Right lobe of liver (tissue), 6 donors: ENCODE data around the gene ANKRD16. TPM values are rescaled to one million over a fixed set of nuclear protein-coding genes. Genes with fewer than 3 reads are reported as not detected.

Source experiments
- ATAC-seq, 4 donors: fragments of 200-7000 bp; cut with Tn5 transposase; one replicate each; pipeline ENCODE4 v1.9.1; 2020; ENCODE audit warnings: mild to moderate bottlenecking in 4 of 4, moderate library complexity in 4 of 4
- DNase-seq, 3 donors: peaks; one replicate each; pipeline ENCODE4 v3.0.0-alpha.2; 2020
- H3K27ac ChIP-seq, 3 donors: fragments of 200-600 bp; one replicate each; pipeline ENCODE4 v1.8.0; 2022
- H3K27me3 ChIP-seq, 2 donors: fragments of 200-600 bp; one replicate each; pipeline ENCODE4 v1.8.0; 2022
- H3K36me3 ChIP-seq, 4 donors: fragments of 200-600 bp; sonication (generic) in 1 of 4; one replicate each; pipeline versions ENCODE4 v1.5.1 to v1.8.0; 2017 to 2022; ENCODE audit warnings: control low read depth in 1 of 4
- H3K4me1 ChIP-seq, 4 donors: fragments of 200-600 bp; sonication (generic) in 1 of 4; one replicate each; pipeline versions ENCODE4 v1.5.1 to v1.8.0; 2017 to 2022; ENCODE audit warnings: control low read depth in 1 of 4
- H3K4me3 ChIP-seq, 3 donors: fragments of 200-600 bp; one replicate each; pipeline ENCODE4 v1.8.0; 2022
- H3K9me3 ChIP-seq, 4 donors: fragments of 200-600 bp; sonication (generic) in 1 of 4; one replicate each; pipeline versions ENCODE4 v1.5.1 to v1.8.0; 2017 to 2022; ENCODE audit warnings: control low read depth in 1 of 4
- POLR2A ChIP-seq: fragments of 450-650 bp; IDR thresholded peaks from one replicate; pipeline ENCODE4 v1.6.1; 2017; ENCODE audit warnings: antibody characterized with exemption, mild to moderate bottlenecking
- WGBS: methylation state at CpG from one replicate; pipeline ENCODE4 v1.1.6; 2018; ENCODE audit warnings: low coverage, low lambda C conversion rate; ENCODE audit not compliant: insufficient coverage; ENCODE audit errors: missing lambda C conversion rate; 5-methylcytosine and 5-hydroxymethylcytosine counted together
- intact Hi-C, 2 donors: fragments of 100-400 bp; cut with DNase I; formaldehyde crosslinking; loops; one replicate each; pipeline versions ENCODE4 v1.11.2 to v1.14.1; 2022
- total RNA-seq, 6 experiments: library from RNA; depleted of rRNA in 2 of 6; stranded (reverse); fragments of >200 nt in 2 of 6; fragmentation: NEBNext Ultra II Directional in 3 of 6; extraction: Animal tissue kit (Norgen Biotek cat#: 25700) in 3 of 6; gene quantifications; one replicate each; pipeline versions ENCODE4 v1.1.0 to v1.2.4, GENCODE V29; 2016 to 2023
- TF ChIP-seq, protein P1 (sequence below), 4 donors: fragments of 200-600 bp in 3 of 4; fragments of 450-650 bp in 1 of 4; IDR thresholded peaks; one replicate each; pipeline versions ENCODE4 v1.5.1 to v1.8.0; 2016 to 2022; ENCODE audit warnings: antibody characterized with exemption in 4 of 4, mild to moderate bottlenecking in 2 of 4
- donor health status: DM: no; HTN: yes; CAD: no.
- donor health status: DM: no; HTN: no; CAD: no.
- donor health status: DM: no; HTN: no; CAD: no.
- donor health status: DM: no; HTN: yes; CAD: no.
- donor health status: DM: no; HTN: yes; CAD: no.

Gene ANKRD16
- total RNA-seq, 6 experiments from 2014 or later: 1.8 to 6.1 (median 4.1) TPM

- Histone ChIP-seq H3K27me3 (no peaks in the 10 kb centered on the region), H3K4me3 (peak overlapping the region; percentile 61 to 87 (median 63)), H3K9me3 (no peaks in the 10 kb centered on the region), H3K4me1 (peaks cover 0 to 35% (median 4%) of the 10 kb centered on the region in 4 donors), H3K36me3 (peaks cover 0 to 16% (median 4%) of the 10 kb centered on the region in 4 donors), H3K27ac (peak overlapping the region; percentile 17 to 73 (median 71))
- DNase-seq (peak in 1 of 3 donors; percentile 55), ATAC-seq (peak in 1 of 4 donors; percentile 2)
- intact Hi-C loops: no loop called here
- WGBS: 0% methylated on average over 7 of the region's 40 CpGs
- TF ChIP-seq, protein P1, sequence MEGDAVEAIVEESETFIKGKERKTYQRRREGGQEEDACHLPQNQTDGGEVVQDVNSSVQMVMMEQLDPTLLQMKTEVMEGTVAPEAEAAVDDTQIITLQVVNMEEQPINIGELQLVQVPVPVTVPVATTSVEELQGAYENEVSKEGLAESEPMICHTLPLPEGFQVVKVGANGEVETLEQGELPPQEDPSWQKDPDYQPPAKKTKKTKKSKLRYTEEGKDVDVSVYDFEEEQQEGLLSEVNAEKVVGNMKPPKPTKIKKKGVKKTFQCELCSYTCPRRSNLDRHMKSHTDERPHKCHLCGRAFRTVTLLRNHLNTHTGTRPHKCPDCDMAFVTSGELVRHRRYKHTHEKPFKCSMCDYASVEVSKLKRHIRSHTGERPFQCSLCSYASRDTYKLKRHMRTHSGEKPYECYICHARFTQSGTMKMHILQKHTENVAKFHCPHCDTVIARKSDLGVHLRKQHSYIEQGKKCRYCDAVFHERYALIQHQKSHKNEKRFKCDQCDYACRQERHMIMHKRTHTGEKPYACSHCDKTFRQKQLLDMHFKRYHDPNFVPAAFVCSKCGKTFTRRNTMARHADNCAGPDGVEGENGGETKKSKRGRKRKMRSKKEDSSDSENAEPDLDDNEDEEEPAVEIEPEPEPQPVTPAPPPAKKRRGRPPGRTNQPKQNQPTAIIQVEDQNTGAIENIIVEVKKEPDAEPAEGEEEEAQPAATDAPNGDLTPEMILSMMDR (IDR thresholded peaks at IDR 0.05): no peak
- TF ChIP-seq POLR2A: no peak
These were observed 791 bp upstream of the ANKRD16 start for GRCh38 chr10:5890452-5890915.

DNA sequence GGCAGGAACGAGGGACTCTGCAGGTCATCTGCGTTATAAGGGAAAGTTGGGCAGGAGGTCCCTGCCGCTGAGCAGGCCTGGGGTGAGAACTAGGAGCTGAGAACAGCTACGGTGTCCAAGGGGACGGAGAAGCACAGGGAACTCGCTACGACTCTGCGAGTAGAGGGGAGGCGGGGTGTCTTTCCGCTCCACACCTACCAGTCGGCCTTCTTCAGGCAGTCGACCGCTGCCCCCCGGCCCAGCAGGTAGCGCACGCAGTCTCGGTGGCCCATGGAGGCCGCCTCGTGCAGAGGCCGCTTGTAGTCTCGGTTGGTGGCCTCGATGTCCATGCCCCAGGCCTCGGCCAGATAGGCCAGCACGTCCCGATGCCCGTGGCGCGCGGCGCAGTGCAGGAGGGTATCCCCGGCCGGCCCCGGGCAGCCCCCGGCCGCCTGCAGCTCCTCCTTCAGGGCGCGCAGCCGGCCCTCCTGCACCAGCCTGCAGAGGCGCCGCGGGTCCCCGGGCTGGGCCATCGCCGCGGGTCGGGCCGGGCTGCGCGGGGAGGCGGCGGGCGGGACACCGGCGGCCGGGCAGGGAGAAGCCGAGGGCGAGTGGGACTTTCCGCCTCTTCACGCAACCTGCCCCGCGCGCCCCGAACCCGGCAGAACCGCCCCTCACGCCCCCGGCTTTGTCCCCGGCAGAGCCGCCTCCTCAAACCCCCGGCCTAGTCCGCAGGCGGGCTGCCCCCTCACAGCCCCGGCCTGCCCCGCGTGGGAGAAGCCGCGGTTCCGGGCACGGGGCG lies 660 bp downstream of the ANKRD16 start:
- TF ChIP-seq POLR2A: no peak
- TF ChIP-seq, protein P1 (IDR thresholded peaks at IDR 0.05): peak in 1 of 4 donors; percentile 5
- Histone ChIP-seq H3K9me3 (no peaks in the 10 kb centered on the region), H3K4me3 (peak overlapping the region; percentile 75 to 87 (median 87)), H3K36me3 (peaks cover 0 to 2% (median under 1%) of the 10 kb centered on the region in 4 donors), H3K4me1 (peaks cover 0 to 36% (median 4%) of the 10 kb centered on the region in 4 donors), H3K27ac (peak overlapping the region; percentile 61 to 77 (median 70)), H3K27me3 (no peaks in the 10 kb centered on the region)
- 2% methylated on average over 4 of the region's 80 CpGs for WGBS
- DNase-seq (peak in 2 of 3 donors; percentile 50 to 54), ATAC-seq (peak in 3 of 4 donors; percentile 7 to 17 (median 12))
- intact Hi-C loops: no loop called here

- Histone ChIP-seq H3K9me3 (no peaks in the 10 kb centered on the region), H3K27me3 (no peaks in the 10 kb centered on the region), H3K4me1 (peaks cover 0 to 38% (median 5%) of the 10 kb centered on the region in 4 donors), H3K4me3 (peak overlapping the region; percentile 75 to 87 (median 87)), H3K27ac (no peak overlapping the region), H3K36me3 (no peaks in the 10 kb centered on the region)
- intact Hi-C loops: no loop called here
- TF ChIP-seq POLR2A: no peak
- TF ChIP-seq, protein P1 (IDR thresholded peaks at IDR 0.05): no peak
- DNase-seq (no peak), ATAC-seq (no peak)
- WGBS: 22% methylated on average over 8 of the region's 10 CpGs
These were observed 1.3 kb downstream of the ANKRD16 start for GRCh38 chr10:5888351-5888750.

GRCh38 chr10:5887641-5888040 lies 2.1 kb downstream of the ANKRD16 start:
- no peak for TF ChIP-seq POLR2A
- TF ChIP-seq, protein P1 (IDR thresholded peaks at IDR 0.05): no peak
- ATAC-seq (no peak), DNase-seq (no peak)
- WGBS: 87% methylated on average over 5 of the region's 8 CpGs
- no peaks in the 10 kb centered on the region for H3K27me3 ChIP-seq
- H3K9me3 ChIP-seq: no peaks in the 10 kb centered on the region
- peaks cover 0 to 45% (median 9%) of the 10 kb centered on the region in 4 donors for H3K4me1 ChIP-seq
- no peak overlapping the region for H3K27ac ChIP-seq
- intact Hi-C loops: no loop called here
- H3K36me3 ChIP-seq: peaks cover 0 to 2% (median 0%) of the 10 kb centered on the region in 4 donors
- H3K4me3 ChIP-seq: no peak overlapping the region
